K562 (cell line): ENCODE results near the gene COX4I2. TPM values are rescaled to one million over a fixed set of nuclear protein-coding genes. Genes with fewer than 3 reads are reported as not detected.

Experiments used
- DMBX1 ChIP-seq: fragments of 250-450 bp; sonication (Bioruptor Pico); IDR thresholded peaks from 2 replicates; pipeline ENCODE4 v1.8.0; 2022; ENCODE audit warnings: inconsistent platforms, mild to moderate bottlenecking, moderate library complexity, borderline replicate concordance
- ETV6 ChIP-seq, 3 experiments: fragments of 150-350 bp in 1 of 3; sonication (generic) in 1 of 3; formaldehyde crosslinking in 1 of 3; IDR thresholded peaks; 2 replicates each; pipeline versions ENCODE4 v1.6.1 to v1.8.0; 2014 to 2022; ENCODE audit warnings: borderline replicate concordance in 2 of 3, low read depth in 2 of 3, antibody characterized with exemption in 1 of 3, low read length in 1 of 3, mild to moderate bottlenecking in 1 of 3, missing genetic modification reagents in 1 of 3
- HMG20B ChIP-seq: fragments of 250-450 bp; sonication (Bioruptor Pico); IDR thresholded peaks from 2 replicates; pipeline ENCODE4 v1.5.0; 2021; ENCODE audit warnings: mild to moderate bottlenecking
- KLF10 ChIP-seq: fragments of 250-450 bp; sonication (Bioruptor Pico); IDR thresholded peaks from 2 replicates; pipeline ENCODE4 v1.6.1; 2021; ENCODE audit warnings: matching md5 sums
- KLF6 ChIP-seq: fragments of 250-450 bp; sonication (Bioruptor Pico); IDR thresholded peaks from 2 replicates; pipeline ENCODE4 v1.4.0; 2020; ENCODE audit warnings: mild to moderate bottlenecking, moderate library complexity, borderline replicate concordance
- NFE2 ChIP-seq: IDR thresholded peaks from 2 replicates; pipeline ENCODE4 v1.6.1; 2014; ENCODE audit warnings: antibody characterized with exemption, low read depth
- NKRF ChIP-seq: fragments of 450-650 bp; IDR thresholded peaks from 2 replicates; pipeline ENCODE4 v1.6.1; 2016; ENCODE audit warnings: borderline replicate concordance
- PHF20 ChIP-seq: fragments of 450-650 bp; IDR thresholded peaks from 2 replicates; pipeline ENCODE4 v1.6.1; 2018; ENCODE audit not compliant: partially characterized antibody
- POLR2AphosphoS2 ChIP-seq: IDR thresholded peaks from 2 replicates; pipeline ENCODE4 v1.6.1; 2012; ENCODE audit warnings: low read length, improper control_type of control experiment
- RAD21 ChIP-seq, 2 experiments: fragments of 250-450 bp in 1 of 2; fragments of 450-650 bp in 1 of 2; sonication (Bioruptor Pico) in 1 of 2; formaldehyde crosslinking in 1 of 2; IDR thresholded peaks in 1 of 2; conservative IDR thresholded peaks in 1 of 2; 2 replicates each; pipeline versions ENCODE4 v1.4.0 to v1.8.0; 2020 to 2022; ENCODE audit warnings: mild to moderate bottlenecking in 2 of 2, moderate library complexity in 1 of 2
- TCF7L2 ChIP-seq: fragments of 150-350 bp; IDR thresholded peaks from 2 replicates; pipeline ENCODE4 v1.6.1; 2016; ENCODE audit warnings: low read depth, mild to moderate bottlenecking, low read length, moderate library complexity
- TGIF2 ChIP-seq: sonication (generic); formaldehyde crosslinking; IDR thresholded peaks from 2 replicates; pipeline ENCODE4 v1.8.1; 2022; ENCODE audit warnings: mild to moderate bottlenecking, missing genetic modification reagents, moderate library complexity
- USF2 ChIP-seq: sonication (generic); formaldehyde crosslinking; IDR thresholded peaks from 2 replicates; pipeline ENCODE4 v1.5.0; 2020; ENCODE audit warnings: missing genetic modification reagents
- ZBTB17 ChIP-seq: fragments of 450-650 bp; formaldehyde crosslinking; IDR thresholded peaks from 2 replicates; pipeline ENCODE4 v1.4.0; 2020; ENCODE audit warnings: mild to moderate bottlenecking
- ZNF146 ChIP-seq: IDR thresholded peaks from one replicate; pipeline ENCODE4 v1.6.1; 2018; ENCODE audit warnings: missing compliant biosample characterization; ENCODE audit not compliant: unreplicated experiment
- ZNF212 ChIP-seq: fragments of 450-650 bp; formaldehyde crosslinking; IDR thresholded peaks from 2 replicates; pipeline ENCODE4 v1.4.0; 2020; ENCODE audit warnings: mild to moderate bottlenecking
- ZNF609 ChIP-seq: sonication (generic); formaldehyde crosslinking; IDR thresholded peaks from 2 replicates; pipeline ENCODE4 v1.8.1; 2023; ENCODE audit warnings: missing genetic modification reagents, mild to moderate bottlenecking, borderline replicate concordance
- ZNF695 ChIP-seq: fragments of 450-650 bp; formaldehyde crosslinking; IDR thresholded peaks from 2 replicates; pipeline ENCODE4 v1.4.0; 2020; ENCODE audit warnings: mild to moderate bottlenecking, moderate library complexity
- ZNF764 ChIP-seq: fragments of 250-450 bp; sonication (Bioruptor Pico); IDR thresholded peaks from 2 replicates; pipeline ENCODE4 v1.4.0; 2020; ENCODE audit warnings: low read depth, mild to moderate bottlenecking, moderate library complexity
- polyA plus RNA-seq, 8 experiments: library from polyadenylated mRNA; depleted of rRNA in 4 of 8; stranded (reverse) in 5 of 8; unstranded in 3 of 8; fragments of >200 nt; fragmentation: Nextera tagmentation in 2 of 8; fragmentation: Illumina TruSeq in 1 of 8; extraction: Ambion mirVana in 2 of 8; extraction: Trizol in 1 of 8; gene quantifications; 2 replicates each; pipeline versions ENCODE4 v1.2.1 to v1.2.3, GENCODE V29; 2011 to 2014; ENCODE audit warnings: inconsistent platforms in 1 of 8, missing spikeins in 1 of 8
- total RNA-seq, 7 experiments: library from RNA; depleted of rRNA in 6 of 7; stranded (reverse); fragments of >200 nt in 6 of 7; fragmentation: Illumina TruSeq in 2 of 7; extraction: Trizol in 2 of 7; gene quantifications; 2 replicates each; pipeline versions ENCODE4 v1.2.1 to v1.2.3, GENCODE V29; 2011 to 2021; ENCODE audit warnings: low replicate concordance in 1 of 7

COX4I2 gene
- total and polyA plus RNA-seq, 9 of the 15 experiments (the other 6 are each of a cell fraction or from before 2014, with no cell fraction given), result not detected

GRCh38 chr20:31661625-31662371 is 24.1 kb downstream of the COX4I2 start (continued):
- peak; percentile 55 to 63 for TF ChIP-seq RAD21 (CRISPR knock-in tag; conservative IDR thresholded peaks at IDR 0.05 in 1 of 2, IDR thresholded peaks at IDR 0.05 in 1 of 2)
- peak; percentile 61 for TF ChIP-seq DMBX1 (CRISPR knock-in tag)
- TF ChIP-seq ZNF764, result no peak
- peak; percentile 94 for TF ChIP-seq POLR2AphosphoS2
- TF ChIP-seq TCF7L2, result no peak
- TF ChIP-seq ZBTB17, result peak; percentile 71
- TF ChIP-seq ZNF146, result no peak
- TF ChIP-seq ETV6 (IDR thresholded peaks at IDR 0.05; ENCODE audit: borderline replicate concordance in 1 of 2, low read depth in 2 of 2, low read length in 1 of 2), result 0 out of 4 replicates have a peak, but pooled peaks of 1 of the 2 experiments have one; percentile 24
- TF ChIP-seq ETV6 (CRISPR knock-in tag; IDR thresholded peaks at IDR 0.05; ENCODE audit: borderline replicate concordance), result no peak
- 0 out of 2 replicates have a peak, but pooled peaks have one; percentile 11 for TF ChIP-seq KLF6
- TF ChIP-seq TGIF2 (CRISPR knock-in tag), result no peak
- TF ChIP-seq ZNF609, result no peak
- TF ChIP-seq NKRF, result peak; percentile 87; the same call in 1 of the 2 replicates
- TF ChIP-seq PHF20, result no peak
- no peak for TF ChIP-seq ZNF212 (CRISPR knock-in tag)
- TF ChIP-seq USF2 (CRISPR knock-in tag), result no peak
- peak; percentile 41; the same call in 1 of the 2 replicates for TF ChIP-seq HMG20B (CRISPR knock-in tag)
- no peak for TF ChIP-seq NFE2
- 0 out of 2 replicates have a peak, but pooled peaks have one; percentile 4 for TF ChIP-seq ZNF695 (CRISPR knock-in tag)
- TF ChIP-seq KLF10 (CRISPR knock-in tag), result peak; percentile 74; the same call in 1 of the 2 replicates
